ENCODE measurements around the gene GPR33. TPM values are rescaled to one million over a fixed set of nuclear protein-coding genes. Genes with fewer than 3 reads are reported as not detected.

GPR33 gene
- total RNA-seq, 2 donors from 2014 or later = not detected

GRCh38 chr14:31508135-31508534, 20.3 kb upstream of the GPR33 start:
- no peak for TF ChIP-seq CTCF (IDR thresholded peaks at IDR 0.05)
- no peak for TF ChIP-seq POLR2A (IDR thresholded peaks at IDR 0.05)
- Histone ChIP-seq H3K27ac (no peak overlapping the region), H3K4me1 (no peaks in the 10 kb centered on the region), H3K36me3 (replicated peaks in 1 of 2; ENCODE audit: insufficient read depth in 1 of 2, low read depth in 2 of 2) (no peaks in the 10 kb centered on the region), H3K4me3 (no peak overlapping the region), H3K9me3 (no peaks in the 10 kb centered on the region), H3K27me3 (no peaks in the 10 kb centered on the region)
- WGBS, 2 donors = 53 to 63% methylated on average over 5 of the region's 5 CpGs
- DNase-seq = no peak
- intact Hi-C loops (cut with DNase I) = no loop called here
- ATAC-seq = no peak

GRCh38 chr14:31505411-31505810, 17.6 kb upstream of the GPR33 start:
- Histone ChIP-seq H3K36me3 (replicated peaks in 1 of 2; ENCODE audit: insufficient read depth in 1 of 2, low read depth in 2 of 2) (no peaks in the 10 kb centered on the region), H3K9me3 (no peaks in the 10 kb centered on the region), H3K27ac (no peak overlapping the region), H3K4me3 (no peak overlapping the region), H3K27me3 (no peaks in the 10 kb centered on the region), H3K4me1 (no peaks in the 10 kb centered on the region)
- ATAC-seq (no peak), DNase-seq (no peak)
- intact Hi-C loops (cut with DNase I) = no loop called here
- TF ChIP-seq POLR2A (IDR thresholded peaks at IDR 0.05) = no peak
- no peak for TF ChIP-seq CTCF (IDR thresholded peaks at IDR 0.05)
- 36 to 50% methylated on average over 1 of the region's 1 CpG for WGBS, 2 donors

- H3K27me3 ChIP-seq = no peaks in the 10 kb centered on the region
- H3K36me3 ChIP-seq (replicated peaks in 1 of 2; ENCODE audit: insufficient read depth in 1 of 2, low read depth in 2 of 2) = no peaks in the 10 kb centered on the region
- 70 to 79% methylated on average over 2 of the region's 2 CpGs for WGBS, 2 donors
- H3K9me3 ChIP-seq = no peaks in the 10 kb centered on the region
- ATAC-seq = no peak
- H3K27ac ChIP-seq = no peak overlapping the region
- TF ChIP-seq CTCF (IDR thresholded peaks at IDR 0.05) (no peak), POLR2A (IDR thresholded peaks at IDR 0.05) (no peak)
- intact Hi-C loops (cut with DNase I) = no loop called here
- no peak overlapping the region for H3K4me3 ChIP-seq
- H3K4me1 ChIP-seq = no peaks in the 10 kb centered on the region
- no peak for DNase-seq
Measured at GRCh38 chr14:31501870-31502269, 14.0 kb upstream of the GPR33 start.

GRCh38 chr14:31492759-31493498, 5.1 kb upstream of the GPR33 start:
- no peaks in the 10 kb centered on the region for H3K9me3 ChIP-seq
- intact Hi-C loops (cut with DNase I) = no loop called here
- no peak for ATAC-seq
- no peak overlapping the region for H3K27ac ChIP-seq
- no peaks in the 10 kb centered on the region for H3K4me1 ChIP-seq
- no peaks in the 10 kb centered on the region for H3K36me3 ChIP-seq (replicated peaks in 1 of 2; ENCODE audit: insufficient read depth in 1 of 2, low read depth in 2 of 2)
- TF ChIP-seq POLR2A (IDR thresholded peaks at IDR 0.05) = no peak
- no peak for TF ChIP-seq CTCF (IDR thresholded peaks at IDR 0.05)
- DNase-seq = no peak
- H3K27me3 ChIP-seq = no peaks in the 10 kb centered on the region
- H3K4me3 ChIP-seq = no peak overlapping the region
- 75 to 93% methylated on average over 7 to 8 of the region's 8 CpGs for WGBS, 2 donors

- no peak for TF ChIP-seq CTCF (IDR thresholded peaks at IDR 0.05)
- TF ChIP-seq POLR2A (IDR thresholded peaks at IDR 0.05) = no peak
- intact Hi-C loops (cut with DNase I) = no loop called here
- no peaks in the 10 kb centered on the region for H3K27me3 ChIP-seq
- no peaks in the 10 kb centered on the region for H3K36me3 ChIP-seq (replicated peaks in 1 of 2; ENCODE audit: insufficient read depth in 1 of 2, low read depth in 2 of 2)
- H3K4me1 ChIP-seq = no peaks in the 10 kb centered on the region
- no peak for DNase-seq
- H3K27ac ChIP-seq = no peak overlapping the region
- H3K9me3 ChIP-seq = no peaks in the 10 kb centered on the region
- no peak for ATAC-seq
- no peak overlapping the region for H3K4me3 ChIP-seq
Measured at GRCh38 chr14:31489691-31490090, 1.9 kb upstream of the GPR33 start.
